GM21619 (cell line): Measurements from ENCODE around the gene NDUFS3.
"Not testable (repeated sequence)": the region's sequence is repeated elsewhere in the genome, so short reads cannot be mapped to it uniquely, and the experiment has no call there.

Experiments used
- ATAC-seq: cut with Tn5 transposase; IDR thresholded peaks from one replicate; pipeline ENCODE4 v1.9.1; 2021; ENCODE audit not compliant: unreplicated experiment

The NDUFS3 gene

GRCh38 chr11:47578524-47579494 lies at the start of gene NDUFS3, which contains the start of gene KBTBD4:
Gene NDUFS3 (plus strand): TSS chr11:47579074. CDS start chr11:47579092, 18 bp downstream.
Gene KBTBD4 (minus strand): TSS chr11:47578970. CDS start chr11:47578951, 19 bp downstream.
- peak; percentile 93 for ATAC-seq

- ATAC-seq: no peak
These were observed 48.9 kb upstream of the NDUFS3 start for GRCh38 chr11:47529951-47530350.

DNA sequence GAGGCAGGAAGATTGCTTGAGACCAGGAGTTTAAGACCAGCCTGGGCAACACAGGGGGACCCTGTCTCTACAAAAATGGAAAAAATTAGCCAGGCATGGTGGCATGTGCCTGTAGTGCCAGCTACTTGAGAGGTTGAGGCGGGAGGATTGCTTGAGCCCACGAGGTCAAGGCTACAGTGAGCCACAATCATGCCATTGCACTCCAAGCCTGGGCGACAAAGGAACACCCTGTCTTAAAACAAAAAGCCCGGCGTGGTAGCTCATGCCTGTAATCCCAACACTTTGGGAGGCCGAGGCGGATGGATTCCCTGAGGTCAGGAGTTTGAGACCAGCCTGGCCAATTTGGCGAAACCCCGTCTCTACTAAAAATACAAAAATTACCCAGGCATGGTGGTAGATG lies 48.2 kb upstream of the NDUFS3 start:
- ATAC-seq: not testable (repeated sequence)

DNA sequence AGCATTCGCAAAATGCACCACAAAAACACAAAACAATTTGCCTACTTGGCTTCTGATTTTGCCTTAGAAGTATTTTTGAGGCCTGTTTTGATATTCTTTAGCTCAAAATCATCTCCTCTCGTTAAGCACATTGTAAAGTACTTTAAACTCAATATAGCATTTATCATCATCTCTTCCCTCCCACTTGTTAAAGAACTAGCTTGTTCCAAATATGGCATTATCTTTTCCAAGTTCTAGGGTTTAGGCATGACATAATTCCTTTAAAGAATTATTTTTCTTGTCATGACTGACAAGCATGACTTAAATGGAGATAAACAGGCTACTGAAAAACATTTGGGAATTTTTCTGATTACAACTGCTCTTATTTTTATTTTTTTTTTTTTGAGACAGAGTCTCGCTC lies 47.2 kb upstream of the NDUFS3 start:
- no peak for ATAC-seq

DNA sequence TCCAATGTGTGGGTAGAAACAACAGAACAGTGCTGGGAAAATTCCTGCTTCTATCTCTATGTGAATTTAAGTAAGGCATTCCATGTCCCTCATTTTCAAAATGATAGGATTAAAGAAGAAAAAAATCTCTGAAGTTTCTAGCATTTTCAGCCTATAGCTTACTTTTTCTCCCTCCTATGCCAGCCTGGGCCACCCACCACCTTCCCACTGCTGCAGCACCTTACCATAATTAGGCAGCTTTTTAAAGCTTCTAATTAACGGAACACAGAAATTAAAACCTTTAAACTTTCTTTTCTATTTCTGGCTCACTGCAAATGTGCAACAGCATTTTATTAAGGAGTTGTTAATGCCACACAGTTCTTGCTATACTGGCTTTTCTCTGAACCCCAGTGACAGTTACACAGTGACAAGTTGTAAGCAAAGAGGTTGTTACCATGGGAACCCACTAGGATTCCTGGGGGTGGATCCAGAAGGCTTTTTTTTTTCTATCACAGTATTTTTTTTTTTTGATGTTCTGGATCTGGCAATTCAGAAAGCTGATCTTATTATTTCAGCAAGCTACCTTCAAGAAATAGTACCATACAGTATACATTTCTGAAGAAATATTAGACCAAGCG lies 46.2 kb upstream of the NDUFS3 start:
- ATAC-seq: no peak

GRCh38 chr11:47533690-47534151 lies 45.2 kb upstream of the NDUFS3 start:
- ATAC-seq: no peak

GRCh38 chr11:47534704-47535251 lies 44.1 kb upstream of the NDUFS3 start:
- ATAC-seq: no peak

GRCh38 chr11:47536915-47537314 lies 42.0 kb upstream of the NDUFS3 start:
- ATAC-seq: no peak

- ATAC-seq: no peak
These were observed 39.9 kb upstream of the NDUFS3 start for GRCh38 chr11:47538741-47539565.

GRCh38 chr11:47539681-47540039 lies 39.2 kb upstream of the NDUFS3 start:
- ATAC-seq: no peak

DNA sequence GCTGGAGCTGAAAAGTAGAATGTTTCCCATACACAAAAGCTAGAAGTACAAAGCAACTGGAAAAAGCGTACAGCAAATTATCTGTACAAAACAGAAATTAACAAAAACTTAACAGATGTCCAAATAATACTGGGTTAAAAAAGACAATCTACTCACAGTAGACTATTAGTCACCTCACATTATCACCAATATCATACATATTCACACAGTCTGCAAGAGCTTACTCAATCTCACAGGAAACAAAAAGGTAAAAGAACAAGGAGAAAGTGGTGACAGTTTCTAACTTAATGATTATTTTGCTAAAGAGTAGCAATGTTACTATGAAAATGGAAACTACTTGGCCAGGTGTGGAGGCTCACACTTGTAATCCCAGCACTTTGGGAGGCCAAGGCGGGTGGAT lies 37.8 kb upstream of the NDUFS3 start:
- ATAC-seq: no peak

- no peak for ATAC-seq
These were observed 33.6 kb upstream of the NDUFS3 start for GRCh38 chr11:47545298-47545697.

GRCh38 chr11:47546274-47546673 lies 32.6 kb upstream of the NDUFS3 start:
- ATAC-seq: not testable (repeated sequence)

DNA sequence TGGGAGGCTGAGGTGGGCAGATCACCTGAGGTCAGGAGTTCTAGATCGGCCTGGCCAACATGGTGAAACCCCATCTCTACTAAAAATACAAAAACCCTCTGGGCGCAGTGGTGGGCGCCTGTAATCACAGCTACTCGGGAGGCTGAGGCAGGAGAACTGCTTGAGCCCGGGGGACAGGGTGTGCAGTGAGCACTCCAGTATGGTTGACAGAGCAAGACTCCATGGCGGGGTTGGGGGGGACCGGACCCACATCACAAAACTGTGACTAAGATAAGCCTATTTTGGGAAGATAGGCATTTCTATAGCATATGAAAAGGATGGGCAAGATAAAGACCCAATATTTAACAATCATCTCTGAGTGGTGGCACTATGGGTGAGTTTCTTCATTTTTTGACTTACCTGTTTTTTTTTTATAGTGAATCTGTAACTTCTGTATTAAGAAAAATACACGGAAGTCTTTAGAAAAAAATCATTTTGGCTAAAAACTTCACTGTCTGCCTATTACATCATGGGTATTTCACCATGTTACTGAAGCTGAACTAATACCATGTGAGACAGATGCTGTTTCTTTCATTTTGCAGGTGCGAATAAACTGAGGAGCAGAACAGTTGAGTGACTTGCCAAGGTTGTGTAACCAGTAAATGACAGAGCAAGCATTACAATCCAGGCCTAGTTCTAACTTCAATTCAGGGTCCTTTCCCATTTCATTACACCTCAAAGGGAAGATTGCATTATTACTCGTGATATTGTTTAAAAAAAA lies 28.4 kb upstream of the NDUFS3 start:
- ATAC-seq: no peak

DNA sequence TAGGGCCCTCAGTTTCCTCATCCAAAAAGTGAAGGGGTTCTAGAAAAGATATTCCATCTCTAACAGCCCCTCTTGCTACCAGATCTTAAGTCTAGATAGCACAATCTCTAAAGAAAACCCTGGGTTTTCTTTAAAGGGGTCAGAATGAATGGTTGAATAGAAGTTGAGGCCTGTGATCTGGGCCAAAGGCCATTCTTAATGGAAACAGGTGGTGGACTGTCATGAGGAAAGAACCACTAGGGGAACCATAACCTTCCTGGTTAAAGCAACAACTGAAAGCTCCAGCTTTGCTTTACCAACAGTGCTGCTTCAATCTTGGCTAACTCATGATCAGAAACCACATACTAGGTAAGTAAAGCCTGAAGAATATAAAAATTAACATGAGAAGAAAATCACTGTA lies 27.8 kb upstream of the NDUFS3 start:
- ATAC-seq: no peak

DNA sequence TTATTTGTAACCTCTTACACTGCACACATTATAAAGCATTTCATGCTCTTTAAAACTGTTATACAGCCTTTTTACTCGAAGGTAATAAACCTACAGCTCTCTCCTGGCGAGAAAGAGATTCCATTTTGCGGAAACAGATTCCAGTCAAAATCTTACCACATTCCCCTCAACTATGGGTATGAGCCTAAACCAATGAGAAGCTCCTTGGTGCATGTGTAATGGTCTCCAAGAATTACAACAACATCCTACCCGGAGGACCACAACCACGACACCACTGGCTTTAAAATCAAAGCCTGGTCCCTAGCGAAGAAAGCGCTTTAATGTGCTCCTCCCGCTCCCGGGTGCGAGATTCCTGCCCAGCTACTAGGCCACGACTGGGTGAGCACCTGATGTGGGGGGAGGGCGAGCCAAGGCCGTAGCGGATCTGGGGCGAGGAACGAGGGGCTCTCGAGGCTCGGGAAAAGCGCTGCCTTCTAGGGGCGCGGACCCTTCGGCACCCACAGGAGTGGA lies 26.8 kb upstream of the NDUFS3 start:
- ATAC-seq: peak; percentile 4

DNA sequence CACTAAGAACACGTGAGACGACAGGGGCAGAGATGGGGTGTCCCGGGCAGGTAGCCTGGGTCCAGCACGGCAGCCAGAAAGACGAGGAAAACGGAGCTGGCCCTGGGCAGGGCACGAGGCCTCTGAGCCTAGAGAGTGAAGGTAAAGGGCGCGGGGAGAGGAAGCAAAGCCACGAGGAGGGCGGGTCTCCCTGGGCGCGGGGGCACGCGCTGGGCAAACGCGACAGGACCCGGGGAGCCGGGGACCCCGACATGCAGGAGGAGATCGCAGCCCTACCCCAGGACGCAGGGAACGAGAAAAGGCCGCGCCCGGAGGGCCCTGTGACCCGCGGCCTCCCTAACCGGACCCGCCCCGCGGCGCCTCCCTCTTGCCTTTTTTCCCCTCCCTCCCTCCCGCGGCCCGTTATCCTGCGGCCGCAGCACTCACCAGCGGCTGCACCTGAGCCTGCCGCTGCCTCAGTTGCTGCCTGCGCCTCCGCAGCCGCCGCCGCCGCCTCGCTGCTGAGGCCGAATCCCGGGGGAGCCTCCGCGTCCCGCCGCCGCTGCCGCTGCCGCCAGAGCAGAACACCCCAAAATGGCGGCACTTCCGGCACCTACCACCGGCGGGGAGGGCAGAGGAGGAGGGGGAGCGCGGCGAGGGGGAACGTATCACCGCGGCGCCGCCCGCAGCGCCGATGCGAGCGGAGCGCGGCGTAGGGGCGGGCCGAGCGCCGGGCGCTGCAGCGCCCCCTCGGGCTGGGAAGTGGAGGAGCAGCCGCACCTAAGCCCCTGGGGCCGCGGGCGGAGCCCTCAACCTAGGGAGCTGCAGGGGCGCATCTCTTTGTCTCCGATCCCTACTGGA lies 26.1 kb upstream of the NDUFS3 start, which contains the start of gene CELF1:
CELF1 (minus strand) TSS at position 567 of the 840 bp plus-strand sequence. CDS start 53,609 bp downstream, outside the sequence.
- ATAC-seq: peak; percentile 85

GRCh38 chr11:47553406-47553743 lies 25.5 kb upstream of the NDUFS3 start:
- ATAC-seq: peak; percentile 22

- ATAC-seq: not testable (repeated sequence)
These were observed 21.9 kb upstream of the NDUFS3 start for GRCh38 chr11:47557004-47557403.
